ENCODE measurements around the gene TPCN2. TPM values are rescaled to one million over a fixed set of nuclear protein-coding genes. Genes with fewer than 3 reads are reported as not detected.

TPCN2 gene
- polyA plus RNA-seq, 1 donor from 2014 or later, result 14.2 TPM

DNA sequence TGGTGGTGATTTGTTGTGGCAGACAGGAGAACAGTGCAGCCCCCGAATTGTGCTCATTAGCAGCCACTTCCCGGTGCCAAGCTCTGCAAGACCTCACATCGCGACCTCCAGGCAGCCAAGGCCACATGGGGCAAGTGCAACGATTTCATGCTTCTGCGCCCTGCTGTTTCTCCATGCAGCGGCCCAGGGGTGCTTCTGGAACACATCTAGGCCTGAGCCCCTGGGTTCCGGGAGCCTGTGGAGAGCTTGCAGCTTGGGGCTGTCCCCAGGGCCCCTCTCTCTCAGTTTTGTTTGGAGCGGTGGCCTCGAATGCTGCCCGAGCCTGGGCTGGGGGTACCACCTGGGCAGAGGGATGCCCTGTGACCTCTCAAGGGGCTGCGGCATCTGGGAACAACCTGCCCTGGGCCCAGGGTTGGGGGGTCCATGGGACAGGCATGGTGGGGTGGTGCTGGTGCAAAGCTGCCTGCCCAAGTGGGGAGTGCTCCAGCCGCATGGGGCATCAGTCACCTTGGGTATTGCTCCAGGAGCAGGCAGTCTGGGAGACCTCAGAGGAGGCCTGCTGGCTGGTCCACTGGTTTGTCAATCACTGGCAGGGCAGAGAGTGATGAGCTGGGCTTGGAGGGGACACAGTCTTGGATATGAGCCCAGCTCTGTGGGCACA, 51.9 kb downstream of the TPCN2 start:
- H3K9me2 ChIP-seq (ENCODE audit: insufficient read depth, low read length), result no peaks in the 10 kb centered on the region
- no peaks in the 10 kb centered on the region for H3F3A ChIP-seq (ENCODE audit: insufficient read depth, low read length, poor library complexity, severe bottlenecking)
- H4K20me1 ChIP-seq (ENCODE audit: insufficient read depth), result no peaks in the 10 kb centered on the region
- H3K4me3 ChIP-seq (ENCODE audit: low read length), result no peak overlapping the region
- H3K27me3 ChIP-seq (ENCODE audit: insufficient read depth, low read depth, low read length), result no peaks in the 10 kb centered on the region
- H3K27ac ChIP-seq (ENCODE audit: low read length), result no peak overlapping the region
- no peak overlapping the region for H3K4me2 ChIP-seq (ENCODE audit: low read length)
- no peaks in the 10 kb centered on the region for H3K36me3 ChIP-seq (ENCODE audit: insufficient read depth, low read length)
- H3K9me3 ChIP-seq (ENCODE audit: low read length), result no peaks in the 10 kb centered on the region
- no peak overlapping the region for H2AFZ ChIP-seq (ENCODE audit: low read depth, low read length)
- H3K79me2 ChIP-seq (replicated peaks; ENCODE audit: insufficient read depth, low read length), result no peaks in the 10 kb centered on the region
- no peak overlapping the region for H3K9ac ChIP-seq (ENCODE audit: low read length)
- no peak for TF ChIP-seq CTCF (IDR thresholded peaks at IDR 0.05; ENCODE audit: poor library complexity, severe bottlenecking)
- TF ChIP-seq SMC3 (conservative IDR thresholded peaks at IDR 0.05; ENCODE audit: poor library complexity), result no peak
- TF ChIP-seq TAF1 (IDR thresholded peaks at IDR 0.05; ENCODE audit: low read depth), result no peak
- TF ChIP-seq MXI1 (conservative IDR thresholded peaks at IDR 0.05; ENCODE audit: poor library complexity, severe bottlenecking), result no peak
- no peak for TF ChIP-seq EZH2 (IDR thresholded peaks at IDR 0.05; ENCODE audit: borderline replicate concordance, insufficient read depth, low read length, poor library complexity, severe bottlenecking)
- no peak for TF ChIP-seq EP300 (conservative IDR thresholded peaks at IDR 0.05; ENCODE audit: poor library complexity, severe bottlenecking)
- no peak for TF ChIP-seq POLR2AphosphoS5 (IDR thresholded peaks at IDR 0.05)
- TF ChIP-seq RAD21 (conservative IDR thresholded peaks at IDR 0.05), result no peak
- TF ChIP-seq REST (IDR thresholded peaks at IDR 0.05; ENCODE audit: borderline replicate concordance), result no peak

DNA sequence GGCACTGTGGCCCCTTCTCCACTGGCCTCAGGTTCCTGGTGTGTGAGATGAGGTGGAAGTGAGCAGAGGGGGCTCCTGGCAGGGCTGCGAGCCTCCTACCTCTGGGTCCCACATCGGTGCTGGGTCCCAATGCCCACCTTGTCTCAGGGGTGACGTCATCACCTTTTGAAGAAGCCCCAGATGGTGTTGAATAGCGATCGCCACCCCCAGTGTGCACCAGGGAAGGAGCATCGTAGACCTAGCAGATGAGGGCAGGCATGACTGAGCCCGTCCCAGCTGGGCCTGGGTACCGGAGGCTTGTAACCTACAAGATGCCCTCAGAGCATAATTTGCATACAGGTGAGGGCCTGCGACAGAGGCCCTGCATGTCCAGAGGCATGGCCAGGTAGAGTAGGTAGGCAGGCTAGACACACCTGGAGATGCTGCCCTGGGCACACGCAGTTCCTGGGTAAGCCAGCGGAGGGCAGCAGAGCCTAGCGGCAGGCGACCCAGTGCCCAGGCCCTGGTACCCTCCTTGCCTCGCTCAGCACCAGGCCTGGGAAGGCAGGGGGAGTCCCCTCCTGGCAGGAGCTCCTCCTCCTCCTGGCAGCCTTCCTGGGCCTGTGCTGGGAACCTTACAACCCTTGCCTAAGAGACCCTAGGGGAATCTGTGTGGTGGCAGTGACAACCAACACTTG, 52.5 kb downstream of the TPCN2 start:
- no peak overlapping the region for H3K27ac ChIP-seq (ENCODE audit: low read length)

More for the DNA sequence above, 52.5 kb downstream of the TPCN2 start:
- TF ChIP-seq TAF1 (IDR thresholded peaks at IDR 0.05; ENCODE audit: low read depth) (no peak), REST (IDR thresholded peaks at IDR 0.05; ENCODE audit: borderline replicate concordance) (no peak), SMC3 (conservative IDR thresholded peaks at IDR 0.05; ENCODE audit: poor library complexity) (peak; percentile 100), RAD21 (conservative IDR thresholded peaks at IDR 0.05) (peak; percentile 99), EP300 (conservative IDR thresholded peaks at IDR 0.05; ENCODE audit: poor library complexity, severe bottlenecking) (no peak), POLR2AphosphoS5 (IDR thresholded peaks at IDR 0.05) (no peak), EZH2 (IDR thresholded peaks at IDR 0.05; ENCODE audit: borderline replicate concordance, insufficient read depth, low read length, poor library complexity, severe bottlenecking) (no peak), MXI1 (conservative IDR thresholded peaks at IDR 0.05; ENCODE audit: poor library complexity, severe bottlenecking) (peak; percentile 27), CTCF (IDR thresholded peaks at IDR 0.05; ENCODE audit: poor library complexity, severe bottlenecking) (peak; percentile 99)
- H3K4me2 ChIP-seq (ENCODE audit: low read length), result no peak overlapping the region
- H3K27me3 ChIP-seq (ENCODE audit: insufficient read depth, low read depth, low read length), result no peaks in the 10 kb centered on the region
- H3F3A ChIP-seq (ENCODE audit: insufficient read depth, low read length, poor library complexity, severe bottlenecking), result no peaks in the 10 kb centered on the region
- H3K9me2 ChIP-seq (ENCODE audit: insufficient read depth, low read length), result no peaks in the 10 kb centered on the region
- no peaks in the 10 kb centered on the region for H3K79me2 ChIP-seq (replicated peaks; ENCODE audit: insufficient read depth, low read length)
- H3K4me3 ChIP-seq (ENCODE audit: low read length), result no peak overlapping the region
- H2AFZ ChIP-seq (ENCODE audit: low read depth, low read length), result no peak overlapping the region
- no peaks in the 10 kb centered on the region for H4K20me1 ChIP-seq (ENCODE audit: insufficient read depth)
- no peaks in the 10 kb centered on the region for H3K9me3 ChIP-seq (ENCODE audit: low read length)
- no peaks in the 10 kb centered on the region for H3K36me3 ChIP-seq (ENCODE audit: insufficient read depth, low read length)
- H3K9ac ChIP-seq (ENCODE audit: low read length), result no peak overlapping the region

Data from neural cell (in vitro differentiated cells).